Measurements from ENCODE around the gene ABCA3.

The ABCA3 gene

GRCh38 chr16:2233046-2233775 lies 107.3 kb downstream of the ABCA3 start:
- no peak for TF ChIP-seq FOXP2 (optimal IDR thresholded peaks at IDR 0.05; ENCODE audit: borderline replicate concordance, extremely low read depth, extremely low read length, insufficient read depth)
- TF ChIP-seq REST (IDR thresholded peaks at IDR 0.05; ENCODE audit: insufficient read depth in 1 of 2, low read depth in 2 of 2, low read length in 2 of 2) = no peak
- no peak for TF ChIP-seq TAF1 (IDR thresholded peaks at IDR 0.05; ENCODE audit: borderline replicate concordance, insufficient read depth, low read length)
- no peak for TF ChIP-seq POLR2AphosphoS5 (IDR thresholded peaks at IDR 0.05; ENCODE audit: low read depth, low read length)
- no peak for TF ChIP-seq SIN3A (IDR thresholded peaks at IDR 0.05; ENCODE audit: borderline replicate concordance, insufficient read depth, low read length)

DNA sequence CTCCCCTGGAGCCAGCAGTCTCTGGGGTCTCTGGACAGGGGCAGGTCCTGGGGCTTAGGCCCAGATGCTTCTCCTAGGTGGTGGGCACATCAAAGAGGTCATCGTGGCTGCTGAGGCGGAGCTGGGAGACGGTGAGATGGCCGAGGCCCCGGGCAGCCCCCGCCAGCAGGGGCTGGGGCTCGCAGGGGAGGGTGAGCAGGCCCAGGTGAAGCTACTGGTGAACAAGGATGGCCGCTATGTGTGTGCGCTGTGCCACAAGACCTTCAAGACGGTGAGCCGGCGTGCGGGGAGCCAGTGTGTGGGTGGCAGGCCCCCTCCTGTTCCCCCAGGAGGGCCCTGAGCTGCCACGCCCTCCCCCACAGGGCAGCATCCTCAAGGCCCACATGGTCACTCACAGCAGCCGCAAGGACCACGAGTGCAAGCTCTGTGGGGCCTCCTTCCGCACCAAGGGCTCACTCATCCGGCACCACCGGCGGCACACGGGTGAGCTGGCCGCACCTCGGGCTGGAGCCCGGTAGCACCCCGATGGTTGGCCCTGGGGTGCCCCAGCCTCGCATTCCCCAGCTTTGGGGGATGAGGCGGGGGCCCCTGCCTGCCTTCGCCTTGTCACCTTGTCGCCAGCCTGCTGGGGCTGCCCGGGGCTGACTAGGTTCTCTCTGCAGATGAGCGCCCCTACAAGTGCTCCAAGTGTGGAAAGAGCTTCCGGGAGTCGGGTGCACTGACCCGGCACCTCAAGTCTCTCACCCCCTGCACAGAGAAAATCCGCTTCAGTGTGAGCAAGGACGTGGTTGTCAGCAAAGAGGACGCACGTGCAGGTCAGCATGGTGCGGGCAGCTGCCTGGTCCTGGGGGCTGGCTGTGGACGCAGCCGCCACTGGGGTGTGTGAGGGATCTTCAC lies 108.2 kb downstream of the ABCA3 start:
- TF ChIP-seq SIN3A (IDR thresholded peaks at IDR 0.05; ENCODE audit: borderline replicate concordance, insufficient read depth, low read length) = no peak

DNA sequence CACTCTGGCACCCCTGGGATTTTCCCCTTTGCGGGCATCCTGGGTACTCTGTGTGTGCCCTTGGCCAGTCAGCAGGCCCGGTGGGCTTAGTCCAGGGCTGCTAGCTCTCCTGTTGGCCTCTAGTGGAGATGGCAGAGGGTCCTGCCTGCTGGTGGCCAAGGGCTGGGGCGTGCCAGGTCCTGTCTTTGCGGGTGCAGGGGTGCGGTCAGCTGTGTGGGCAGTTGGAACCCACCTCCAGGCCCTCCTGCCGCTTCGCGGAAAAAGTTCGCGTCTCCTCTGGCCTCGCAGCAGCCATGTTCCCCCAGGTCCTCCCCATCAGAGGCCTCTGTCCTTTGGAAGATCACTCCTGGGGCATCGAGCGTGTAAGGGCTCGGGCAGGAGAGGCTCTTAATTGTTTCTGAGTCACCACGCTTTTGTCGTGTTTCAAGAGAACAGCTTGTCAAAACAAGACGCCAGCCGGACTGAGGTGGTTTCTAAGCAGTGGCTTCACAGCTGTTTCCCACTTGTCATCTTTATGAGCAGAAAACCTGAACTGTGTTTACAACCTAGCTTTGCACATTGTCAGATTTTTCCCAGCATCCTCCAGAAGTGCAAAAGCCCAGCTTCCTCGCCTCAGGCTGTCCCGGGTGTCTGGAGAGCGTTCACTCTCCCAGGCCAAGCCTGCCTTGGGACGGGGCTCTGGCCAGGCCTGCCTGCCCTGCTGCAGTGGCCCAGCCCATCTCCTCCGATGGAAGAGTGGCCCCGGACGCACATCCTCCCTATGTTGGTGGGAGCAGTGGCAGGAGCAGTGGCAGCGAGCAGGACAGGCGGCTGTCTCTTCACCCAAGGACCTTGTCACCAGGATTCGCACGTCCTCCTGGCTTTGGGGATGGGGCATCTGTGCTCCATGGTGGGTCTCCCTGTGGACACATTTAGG lies 109.3 kb downstream of the ABCA3 start:
- TF ChIP-seq SIN3A (IDR thresholded peaks at IDR 0.05; ENCODE audit: borderline replicate concordance, insufficient read depth, low read length) (no peak), POLR2AphosphoS5 (IDR thresholded peaks at IDR 0.05; ENCODE audit: low read depth, low read length) (no peak), REST (IDR thresholded peaks at IDR 0.05; ENCODE audit: insufficient read depth in 1 of 2, low read depth in 2 of 2, low read length in 2 of 2) (no peak), FOXP2 (optimal IDR thresholded peaks at IDR 0.05; ENCODE audit: borderline replicate concordance, extremely low read depth, extremely low read length, insufficient read depth) (no peak), TAF1 (IDR thresholded peaks at IDR 0.05; ENCODE audit: borderline replicate concordance, insufficient read depth, low read length) (no peak)

DNA sequence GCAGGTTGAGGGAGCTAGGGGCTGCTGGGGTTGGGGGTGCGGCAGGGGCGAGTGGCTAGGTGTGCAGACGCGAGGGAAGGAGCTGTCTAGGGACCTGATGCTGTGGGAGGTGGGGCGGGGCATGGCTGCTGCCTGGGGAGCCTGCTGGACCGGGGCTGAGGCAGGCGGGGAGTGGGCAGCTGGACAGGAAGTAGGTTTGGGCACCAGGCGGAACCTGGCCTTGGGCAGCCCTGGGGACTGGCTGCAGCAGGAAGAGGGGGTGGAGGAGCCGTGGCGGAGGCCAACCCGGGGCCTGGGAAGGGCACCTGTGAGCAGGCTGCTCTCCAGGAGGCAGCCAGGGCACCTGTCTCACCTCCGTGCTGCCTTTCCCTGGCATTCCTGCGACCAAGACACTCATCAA lies 110.2 kb downstream of the ABCA3 start:
- TF ChIP-seq SIN3A (IDR thresholded peaks at IDR 0.05; ENCODE audit: borderline replicate concordance, insufficient read depth, low read length) (no peak), REST (IDR thresholded peaks at IDR 0.05; ENCODE audit: insufficient read depth in 1 of 2, low read depth in 2 of 2, low read length in 2 of 2) (no peak), TAF1 (IDR thresholded peaks at IDR 0.05; ENCODE audit: borderline replicate concordance, insufficient read depth, low read length) (no peak), POLR2AphosphoS5 (IDR thresholded peaks at IDR 0.05; ENCODE audit: low read depth, low read length) (no peak), FOXP2 (optimal IDR thresholded peaks at IDR 0.05; ENCODE audit: borderline replicate concordance, extremely low read depth, extremely low read length, insufficient read depth) (no peak)

DNA sequence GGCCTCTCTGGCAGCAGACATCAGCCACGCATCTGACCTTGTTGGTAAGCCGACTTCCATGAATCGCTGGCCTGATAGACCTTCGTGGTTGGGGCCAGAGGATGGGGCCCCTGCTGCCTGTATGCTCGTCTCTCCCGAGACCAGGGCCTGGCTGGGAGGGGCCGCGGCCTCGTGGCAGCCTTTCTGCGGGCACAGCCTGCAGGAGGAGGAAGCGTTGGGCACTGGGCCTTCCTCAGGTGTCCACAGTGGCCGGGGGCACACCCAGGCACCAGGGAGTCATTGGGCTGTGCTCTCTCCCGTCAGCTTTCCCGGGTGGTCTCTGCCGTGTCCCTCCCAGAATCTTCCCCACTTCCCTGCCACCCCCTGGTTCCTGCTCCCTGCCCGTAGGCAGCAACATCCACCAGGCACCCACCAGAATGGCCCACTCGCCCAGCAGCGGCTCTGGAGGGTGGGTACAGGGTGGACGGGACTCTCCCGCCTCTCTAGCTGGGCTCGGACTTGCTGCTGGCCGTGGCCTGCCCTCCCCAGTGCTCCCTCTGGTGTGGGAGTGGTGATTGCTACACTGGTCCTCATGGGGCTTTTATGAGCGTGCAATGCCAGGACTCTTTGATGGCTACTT lies 110.8 kb downstream of the ABCA3 start:
- TF ChIP-seq TAF1 (IDR thresholded peaks at IDR 0.05; ENCODE audit: borderline replicate concordance, insufficient read depth, low read length) (no peak), FOXP2 (optimal IDR thresholded peaks at IDR 0.05; ENCODE audit: borderline replicate concordance, extremely low read depth, extremely low read length, insufficient read depth) (no peak), SIN3A (IDR thresholded peaks at IDR 0.05; ENCODE audit: borderline replicate concordance, insufficient read depth, low read length) (no peak), REST (IDR thresholded peaks at IDR 0.05; ENCODE audit: insufficient read depth in 1 of 2, low read depth in 2 of 2, low read length in 2 of 2) (no peak), POLR2AphosphoS5 (IDR thresholded peaks at IDR 0.05; ENCODE audit: low read depth, low read length) (no peak)
